Osteocyte (in vitro differentiated cells): ENCODE measurements around the gene RABGAP1. TPM values are rescaled to one million over a fixed set of nuclear protein-coding genes. Genes with fewer than 3 reads are reported as not detected.

Experiments used
- DNase-seq: peaks from one replicate; pipeline ENCODE4 v3.0.0; 2021; ENCODE audit warnings: mixed read lengths; ENCODE audit not compliant: unreplicated experiment; ENCODE audit errors: extremely low spot score
- H3K27ac Mint-ChIP-seq: one replicate; pipeline ENCODE4 v1.8.0; 2021; ENCODE audit warnings: mild to moderate bottlenecking, mixed read lengths; ENCODE audit not compliant: unreplicated experiment
- H3K27me3 Mint-ChIP-seq: one replicate; pipeline ENCODE4 v1.8.0; 2021; ENCODE audit warnings: mixed read lengths; ENCODE audit not compliant: unreplicated experiment
- H3K36me3 Mint-ChIP-seq: one replicate; pipeline ENCODE4 v1.8.0; 2021; ENCODE audit warnings: mixed read lengths; ENCODE audit not compliant: unreplicated experiment
- H3K4me1 Mint-ChIP-seq: one replicate; pipeline ENCODE4 v1.8.0; 2021; ENCODE audit warnings: mixed read lengths; ENCODE audit not compliant: unreplicated experiment
- H3K4me3 Mint-ChIP-seq: one replicate; pipeline ENCODE4 v1.8.0; 2021; ENCODE audit warnings: mild to moderate bottlenecking, moderate library complexity, mixed read lengths; ENCODE audit not compliant: unreplicated experiment
- H3K9me3 Mint-ChIP-seq: one replicate; pipeline ENCODE4 v1.8.0; 2021; ENCODE audit warnings: mixed read lengths; ENCODE audit not compliant: unreplicated experiment
- CTCF ChIP-seq: fragments of 200-600 bp; sonication (generic); IDR thresholded peaks from 2 replicates; pipeline ENCODE4 v1.5.0; 2021; ENCODE audit warnings: antibody characterized with exemption, mild to moderate bottlenecking, moderate library complexity
- total RNA-seq: library from RNA; stranded (reverse); gene quantifications from 2 replicates; pipeline ENCODE4 v1.2.1, GENCODE V29; 2021

RABGAP1 gene
- total RNA-seq, 1 donor from 2014 or later = 88.4 TPM

DNA sequence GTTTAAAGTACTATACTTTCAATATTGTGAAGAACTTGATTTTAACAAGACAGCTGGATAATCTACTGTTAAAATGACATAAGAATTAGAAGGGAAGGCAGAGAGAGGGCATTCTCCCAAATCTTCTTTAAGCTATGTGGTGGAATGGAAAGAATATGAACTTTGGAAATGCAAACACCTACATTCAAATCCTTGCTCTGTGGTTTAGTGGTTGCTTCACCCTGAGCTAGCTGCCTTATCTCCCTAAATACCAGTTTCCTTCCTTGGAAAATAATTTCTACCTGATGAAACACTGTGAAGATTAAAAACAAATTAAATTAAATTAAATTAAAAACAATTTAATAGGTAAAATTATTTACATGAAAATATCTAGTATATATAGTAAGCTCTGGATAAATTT, 191.2 kb downstream of the RABGAP1 start:
- H3K4me1 Mint-ChIP-seq = peaks cover 3% of the 10 kb centered on the region

GRCh38 chr9:123132696-123133095, 191.9 kb downstream of the RABGAP1 start:
- Mint-ChIP-seq H3K4me1 (peaks cover 3% of the 10 kb centered on the region), H3K9me3 (no peaks in the 10 kb centered on the region), H3K27me3 (no peaks in the 10 kb centered on the region), H3K36me3 (peaks cover 3% of the 10 kb centered on the region), H3K27ac (no peak overlapping the region), H3K4me3 (no peak overlapping the region)
- no peak for TF ChIP-seq CTCF
- DNase-seq = no peak

More for the DNA sequence above, 191.2 kb downstream of the RABGAP1 start:
- H3K36me3 Mint-ChIP-seq = peaks cover 3% of the 10 kb centered on the region
- H3K27me3 Mint-ChIP-seq = no peaks in the 10 kb centered on the region
- no peak for TF ChIP-seq CTCF
- no peak overlapping the region for H3K4me3 Mint-ChIP-seq
- no peaks in the 10 kb centered on the region for H3K9me3 Mint-ChIP-seq
- no peak for DNase-seq
- no peak overlapping the region for H3K27ac Mint-ChIP-seq

GRCh38 chr9:123135430-123135829, 194.6 kb downstream of the RABGAP1 start:
- H3K4me3 Mint-ChIP-seq = no peak overlapping the region
- no peak for DNase-seq

GRCh38 chr9:123138163-123138562, 197.3 kb downstream of the RABGAP1 start:
- no peaks in the 10 kb centered on the region for H3K9me3 Mint-ChIP-seq
- no peak overlapping the region for H3K27ac Mint-ChIP-seq
- peaks cover 7% of the 10 kb centered on the region for H3K4me1 Mint-ChIP-seq
- no peak for TF ChIP-seq CTCF
- no peaks in the 10 kb centered on the region for H3K27me3 Mint-ChIP-seq
- H3K36me3 Mint-ChIP-seq = peaks cover 3% of the 10 kb centered on the region
- H3K4me3 Mint-ChIP-seq = no peak overlapping the region
- no peak for DNase-seq

More at GRCh38 chr9:123135430-123135829, 194.6 kb downstream of the RABGAP1 start:
- Mint-ChIP-seq H3K27ac (no peak overlapping the region), H3K36me3 (peaks cover 3% of the 10 kb centered on the region), H3K4me1 (no peaks in the 10 kb centered on the region), H3K27me3 (no peaks in the 10 kb centered on the region), H3K9me3 (no peaks in the 10 kb centered on the region)
- TF ChIP-seq CTCF = no peak

DNA sequence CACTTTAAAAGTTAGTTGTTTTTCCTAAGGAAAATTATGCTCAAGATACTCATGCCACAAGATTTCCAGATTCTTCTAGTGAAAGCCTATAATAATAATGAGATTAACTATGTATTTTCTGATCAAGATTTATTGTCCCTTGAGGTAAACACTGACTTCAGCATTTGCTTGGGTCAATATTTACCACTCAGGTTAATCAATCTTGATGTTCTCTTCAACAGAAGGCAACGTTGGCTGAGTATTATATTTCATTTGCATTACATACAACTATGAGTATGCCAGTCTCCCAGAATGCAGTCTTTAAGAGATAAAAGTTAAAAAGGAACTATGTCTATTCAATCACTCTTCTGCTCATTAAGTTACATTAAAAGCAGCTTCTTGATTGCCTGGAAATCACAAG, 208.2 kb downstream of the RABGAP1 start:
- no peak overlapping the region for H3K27ac Mint-ChIP-seq

More for the DNA sequence above, 208.2 kb downstream of the RABGAP1 start:
- no peak for TF ChIP-seq CTCF
- peaks cover 6% of the 10 kb centered on the region for H3K9me3 Mint-ChIP-seq
- no peak overlapping the region for H3K4me3 Mint-ChIP-seq
- H3K36me3 Mint-ChIP-seq = peaks cover 15% of the 10 kb centered on the region
- no peaks in the 10 kb centered on the region for H3K4me1 Mint-ChIP-seq
- no peak for DNase-seq
- no peaks in the 10 kb centered on the region for H3K27me3 Mint-ChIP-seq
